ENCODE results near the gene SPEF2. TPM values are rescaled to one million over a fixed set of nuclear protein-coding genes. Genes with fewer than 3 reads are reported as not detected.

SPEF2 gene
- total RNA-seq (2014; rRNA removed; shearing (Covaris generic)): 1.2 and 2.4 TPM in 2 replicates

GRCh38 chr5:35617435-35618303, at the start of gene SPEF2:
TSS of gene SPEF2 (plus strand) at chr5:35617863. CDS start at chr5:35617998, 135 bp downstream.
- peak; percentile 96 for DNase-seq (ENCODE audit: low read depth)

- DNase-seq (ENCODE audit: low read depth): no peak
Observed at GRCh38 chr5:35575578-35575977, 42.1 kb upstream of the SPEF2 start.

GRCh38 chr5:35587419-35587818, 30.2 kb upstream of the SPEF2 start:
- DNase-seq (ENCODE audit: low read depth): no peak

- DNase-seq (ENCODE audit: low read depth): no peak
Observed at GRCh38 chr5:35593338-35593737, 24.3 kb upstream of the SPEF2 start.

GRCh38 chr5:35598707-35599370, 18.8 kb upstream of the SPEF2 start:
- DNase-seq (ENCODE audit: low read depth): no peak

- no peak for DNase-seq (ENCODE audit: low read depth)
Observed at GRCh38 chr5:35600591-35600990, 17.1 kb upstream of the SPEF2 start.

GRCh38 chr5:35608881-35609779, 8.5 kb upstream of the SPEF2 start:
- DNase-seq (ENCODE audit: low read depth): peak; percentile 61

GRCh38 chr5:35617060-35617434, 616 bp upstream of the SPEF2 start:
- no peak for DNase-seq (ENCODE audit: low read depth)

GRCh38 chr5:35618304-35618636, 607 bp downstream of the SPEF2 start:
- peak; percentile 25 for DNase-seq (ENCODE audit: low read depth)

GRCh38 chr5:35618781-35619180, 1.1 kb downstream of the SPEF2 start:
- DNase-seq (ENCODE audit: low read depth): no peak

GRCh38 chr5:35622974-35623373, 5.3 kb downstream of the SPEF2 start:
- DNase-seq (ENCODE audit: low read depth): no peak

- no peak for DNase-seq (ENCODE audit: low read depth)
Observed at GRCh38 chr5:35623991-35624390, 6.3 kb downstream of the SPEF2 start.

GRCh38 chr5:35626108-35626507, 8.4 kb downstream of the SPEF2 start:
- no peak for DNase-seq (ENCODE audit: low read depth)

GRCh38 chr5:35626553-35626952, 8.9 kb downstream of the SPEF2 start:
- DNase-seq (ENCODE audit: low read depth): no peak

GRCh38 chr5:35634326-35634725, 16.7 kb downstream of the SPEF2 start:
- no peak for DNase-seq (ENCODE audit: low read depth)

GRCh38 chr5:35640623-35641022, 23.0 kb downstream of the SPEF2 start:
- DNase-seq (ENCODE audit: low read depth): no peak

GRCh38 chr5:35644543-35644942, 26.9 kb downstream of the SPEF2 start:
- peak; percentile 46 for DNase-seq (ENCODE audit: low read depth)

GRCh38 chr5:35647128-35647527, 29.5 kb downstream of the SPEF2 start:
- no peak for DNase-seq (ENCODE audit: low read depth)

- DNase-seq (ENCODE audit: low read depth): no peak
Observed at GRCh38 chr5:35647712-35648111, 30.0 kb downstream of the SPEF2 start.

GRCh38 chr5:35651002-35651756, 33.5 kb downstream of the SPEF2 start:
- DNase-seq (ENCODE audit: low read depth): peak; percentile 64

- DNase-seq (ENCODE audit: low read depth): no peak
Observed at GRCh38 chr5:35656721-35657120, 39.1 kb downstream of the SPEF2 start.

All from M059J (cell line).